Measurements from ENCODE around the gene F7. TPM values are rescaled to one million over a fixed set of nuclear protein-coding genes. Genes with fewer than 3 reads are reported as not detected.

Gene F7
- total RNA-seq, 1 experiment from 2014 or later: 52.4 TPM

DNA sequence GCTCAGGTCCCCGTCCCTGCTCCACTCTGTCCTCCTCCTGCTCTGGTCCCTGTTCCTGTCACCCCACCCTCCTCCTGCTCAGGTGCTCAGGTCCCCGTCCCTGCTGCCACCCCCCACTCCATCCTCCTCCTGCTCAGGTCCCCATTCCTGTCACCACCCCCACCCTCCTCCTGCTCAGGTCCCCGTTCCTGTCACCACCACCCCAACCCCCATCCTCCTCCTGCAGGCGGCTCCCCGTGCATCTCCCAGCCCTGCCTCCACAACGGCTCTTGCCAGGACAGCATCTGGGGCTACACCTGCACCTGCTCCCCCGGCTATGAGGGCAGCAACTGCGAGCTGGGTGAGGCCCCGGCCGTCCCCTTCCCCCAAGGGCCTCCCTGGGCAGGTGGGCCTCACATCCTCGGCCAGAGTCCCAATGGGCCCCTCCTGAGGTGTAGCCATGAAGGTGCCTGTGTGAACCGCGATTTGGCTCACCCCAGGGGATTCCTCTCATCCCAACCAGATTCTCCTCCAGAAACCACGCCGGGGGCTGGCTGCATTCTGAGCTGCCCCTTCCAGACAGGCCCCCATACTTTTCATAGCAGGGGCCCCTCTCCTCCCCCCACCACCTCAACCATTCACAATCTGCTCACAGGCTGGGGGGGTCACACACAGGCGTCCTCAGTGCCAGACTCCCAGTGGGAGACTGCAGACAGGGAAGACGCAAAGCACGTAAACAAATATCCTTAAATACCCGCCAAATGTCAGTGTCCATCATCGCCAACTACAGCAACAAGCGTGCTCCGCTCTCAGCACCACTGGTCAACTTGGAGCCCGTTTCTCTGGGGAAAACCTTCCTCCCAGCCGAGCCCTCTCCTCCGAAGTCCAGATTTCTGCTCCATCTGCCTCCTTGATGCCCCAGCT is 57.4 kb downstream of the F7 start:
- Mint-ChIP-seq H3K27ac (ENCODE audit: unreplicated experiment) (no peak overlapping the region), H3K36me3 (ENCODE audit: insufficient read depth, unreplicated experiment) (peaks cover 9% of the 10 kb centered on the region), H3K27me3 (ENCODE audit: insufficient read depth, unreplicated experiment) (peaks cover 12% of the 10 kb centered on the region), H3K4me3 (ENCODE audit: unreplicated experiment) (no peak overlapping the region), H3K9me3 (ENCODE audit: unreplicated experiment) (no peaks in the 10 kb centered on the region), H3K4me1 (ENCODE audit: low read depth, unreplicated experiment) (peaks cover 12% of the 10 kb centered on the region)
- Histone ChIP-seq H3K36me3 (ENCODE audit: control insufficient read depth, insufficient read depth, low read length) (no peaks in the 10 kb centered on the region), H3K27me3 (replicated peaks; ENCODE audit: control insufficient read depth, insufficient read depth, low read length) (no peaks in the 10 kb centered on the region), H3K4me3 (ENCODE audit: low read depth, low read length) (no peak overlapping the region), H3K9me3 (no peaks in the 10 kb centered on the region), H3K4me1 (peaks cover 7% of the 10 kb centered on the region)
- BruUV-seq (replicated peaks): no TSS peak
- TF ChIP-seq, protein P1, sequence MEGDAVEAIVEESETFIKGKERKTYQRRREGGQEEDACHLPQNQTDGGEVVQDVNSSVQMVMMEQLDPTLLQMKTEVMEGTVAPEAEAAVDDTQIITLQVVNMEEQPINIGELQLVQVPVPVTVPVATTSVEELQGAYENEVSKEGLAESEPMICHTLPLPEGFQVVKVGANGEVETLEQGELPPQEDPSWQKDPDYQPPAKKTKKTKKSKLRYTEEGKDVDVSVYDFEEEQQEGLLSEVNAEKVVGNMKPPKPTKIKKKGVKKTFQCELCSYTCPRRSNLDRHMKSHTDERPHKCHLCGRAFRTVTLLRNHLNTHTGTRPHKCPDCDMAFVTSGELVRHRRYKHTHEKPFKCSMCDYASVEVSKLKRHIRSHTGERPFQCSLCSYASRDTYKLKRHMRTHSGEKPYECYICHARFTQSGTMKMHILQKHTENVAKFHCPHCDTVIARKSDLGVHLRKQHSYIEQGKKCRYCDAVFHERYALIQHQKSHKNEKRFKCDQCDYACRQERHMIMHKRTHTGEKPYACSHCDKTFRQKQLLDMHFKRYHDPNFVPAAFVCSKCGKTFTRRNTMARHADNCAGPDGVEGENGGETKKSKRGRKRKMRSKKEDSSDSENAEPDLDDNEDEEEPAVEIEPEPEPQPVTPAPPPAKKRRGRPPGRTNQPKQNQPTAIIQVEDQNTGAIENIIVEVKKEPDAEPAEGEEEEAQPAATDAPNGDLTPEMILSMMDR (IDR thresholded peaks at IDR 0.05; ENCODE audit: insufficient read depth in 1 of 2, low read depth in 1 of 2, low read length in 1 of 2, severe bottlenecking in 1 of 2, unreplicated experiment in 1 of 2): no peak
- ChIA-PET POLR2A (no interaction called here), CTCF (no interaction called here)
- intact Hi-C loops (cut with micrococcal nuclease; ENCODE audit: unreplicated experiment): no loop called here
- DNase-seq: no peak

GRCh38 chr13:113164492-113164891 is 58.9 kb downstream of the F7 start:
- Mint-ChIP-seq H3K27me3 (ENCODE audit: insufficient read depth, unreplicated experiment) (peaks cover 12% of the 10 kb centered on the region), H3K27ac (ENCODE audit: unreplicated experiment) (no peak overlapping the region), H3K9me3 (ENCODE audit: unreplicated experiment) (no peaks in the 10 kb centered on the region), H3K36me3 (ENCODE audit: insufficient read depth, unreplicated experiment) (peaks cover 22% of the 10 kb centered on the region), H3K4me1 (ENCODE audit: low read depth, unreplicated experiment) (peaks cover 6% of the 10 kb centered on the region), H3K4me3 (ENCODE audit: unreplicated experiment) (no peak overlapping the region)
- Histone ChIP-seq H3K9me3 (no peaks in the 10 kb centered on the region), H3K27me3 (replicated peaks; ENCODE audit: control insufficient read depth, insufficient read depth, low read length) (no peaks in the 10 kb centered on the region), H3K4me1 (peaks cover 3% of the 10 kb centered on the region; the same call in 1 of the 2 replicates), H3K4me3 (ENCODE audit: low read depth, low read length) (no peak overlapping the region), H3K36me3 (ENCODE audit: control insufficient read depth, insufficient read depth, low read length) (no peaks in the 10 kb centered on the region)
- BruUV-seq (replicated peaks): no TSS peak
- no peak for DNase-seq
- TF ChIP-seq, protein P1 (IDR thresholded peaks at IDR 0.05; ENCODE audit: insufficient read depth in 1 of 2, low read depth in 1 of 2, low read length in 1 of 2, severe bottlenecking in 1 of 2, unreplicated experiment in 1 of 2): no peak
- ChIA-PET CTCF (no interaction called here), POLR2A (interaction anchor here (0.7 kb wide), 1 partner anchor 49 kb away, joined by 5 read pairs; no protein-coding TSS in a partner anchor)
- intact Hi-C loops (cut with micrococcal nuclease; ENCODE audit: unreplicated experiment): no loop called here

- no peak overlapping the region for H3K4me3 Mint-ChIP-seq (ENCODE audit: unreplicated experiment)
- Histone ChIP-seq H3K36me3 (ENCODE audit: control insufficient read depth, insufficient read depth, low read length) (no peaks in the 10 kb centered on the region), H3K9me3 (no peaks in the 10 kb centered on the region), H3K4me1 (peaks cover 14% of the 10 kb centered on the region), H3K4me3 (ENCODE audit: low read depth, low read length) (no peak overlapping the region), H3K27me3 (replicated peaks; ENCODE audit: control insufficient read depth, insufficient read depth, low read length) (no peaks in the 10 kb centered on the region)
- ChIA-PET CTCF (no interaction called here), POLR2A (no interaction called here)
- no peak overlapping the region for H3K27ac Mint-ChIP-seq (ENCODE audit: unreplicated experiment)
- H3K4me1 Mint-ChIP-seq (ENCODE audit: low read depth, unreplicated experiment): peaks cover 15% of the 10 kb centered on the region
- H3K27me3 Mint-ChIP-seq (ENCODE audit: insufficient read depth, unreplicated experiment): peaks cover 10% of the 10 kb centered on the region
- TF ChIP-seq, protein P1 (IDR thresholded peaks at IDR 0.05; ENCODE audit: insufficient read depth in 1 of 2, low read depth in 1 of 2, low read length in 1 of 2, severe bottlenecking in 1 of 2, unreplicated experiment in 1 of 2): no peak
- no TSS peak for BruUV-seq (replicated peaks)
- H3K9me3 Mint-ChIP-seq (ENCODE audit: unreplicated experiment): no peaks in the 10 kb centered on the region
- intact Hi-C loops (cut with micrococcal nuclease; ENCODE audit: unreplicated experiment): no loop called here
- no peak for DNase-seq
- H3K36me3 Mint-ChIP-seq (ENCODE audit: insufficient read depth, unreplicated experiment): peaks cover 31% of the 10 kb centered on the region
Observed at GRCh38 chr13:113166266-113166665, 60.7 kb downstream of the F7 start.

Data from Caco-2 (cell line).